ENCODE measurements around the gene MAB21L3. TPM values are rescaled to one million over a fixed set of nuclear protein-coding genes. Genes with fewer than 3 reads are reported as not detected.

Gene MAB21L3
- total RNA-seq (2022) (2.5 and 2.8 TPM in 2 replicates), Bru-seq, nascent RNA (percentile 82 among the genes with signal in this experiment), BruChase-seq, experiment 1, labeled RNA remaining after a 6-hour chase (percentile 81 among the genes with signal in this experiment), BruChase-seq, experiment 2, labeled RNA remaining after a 2-hour chase (percentile 84 among the genes with signal in this experiment)
- long read RNA-seq: 0 reads

GRCh38 chr1:116110567-116111523 is at the start of gene MAB21L3:
MAB21L3 (plus strand) TSS chr1:116111399; CDS start chr1:116112616, 1,217 bp downstream.
- H3K4me3 Mint-ChIP-seq (ENCODE audit: unreplicated experiment): peak within 1 kb of the TSS; percentile 5
- ChIA-PET CTCF (interaction anchor here (0.7 to 1.5 kb wide), 4 partner anchors 14 to 375 kb away, joined by 3 to 8 read pairs (median 4); no protein-coding TSS in a partner anchor), POLR2A (interaction anchor here (0.6 to 2.3 kb wide), 10 partner anchors 9 to 1329 kb away, joined by 3 to 11 read pairs (median 4); no protein-coding TSS in a partner anchor)
- intact Hi-C loops (cut with micrococcal nuclease): no loop called here
- BruUV-seq (replicated peaks): no TSS peak
- no peaks in the 10 kb centered on the region for H3K36me3 Mint-ChIP-seq (ENCODE audit: insufficient read depth, unreplicated experiment)
- peaks cover 33% of the 10 kb centered on the region for H3K4me1 Mint-ChIP-seq (ENCODE audit: insufficient read depth, unreplicated experiment)
- H3K27me3 Mint-ChIP-seq (ENCODE audit: insufficient read depth, unreplicated experiment): no peaks in the 10 kb centered on the region
- H3K27ac Mint-ChIP-seq (ENCODE audit: low read depth, unreplicated experiment): peak within 1 kb of the TSS; percentile 86
- no peak for TF ChIP-seq CTCF (IDR thresholded peaks at IDR 0.05; ENCODE audit: unreplicated experiment)
- DNase-seq (ENCODE audit: unreplicated experiment): peak; percentile 60
- no peaks in the 10 kb centered on the region for H3K9me3 Mint-ChIP-seq (ENCODE audit: unreplicated experiment)

- BruUV-seq (replicated peaks): no TSS peak
- no peak overlapping the region for H3K4me3 Mint-ChIP-seq (ENCODE audit: unreplicated experiment)
- intact Hi-C loops (cut with micrococcal nuclease): no loop called here
- peaks cover 26% of the 10 kb centered on the region for H3K4me1 Mint-ChIP-seq (ENCODE audit: insufficient read depth, unreplicated experiment)
- H3K36me3 Mint-ChIP-seq (ENCODE audit: insufficient read depth, unreplicated experiment): peaks cover 50% of the 10 kb centered on the region
- H3K9me3 Mint-ChIP-seq (ENCODE audit: unreplicated experiment): no peaks in the 10 kb centered on the region
- no peak for TF ChIP-seq CTCF (IDR thresholded peaks at IDR 0.05; ENCODE audit: unreplicated experiment)
- peak overlapping the region; percentile 4 for H3K27ac Mint-ChIP-seq (ENCODE audit: low read depth, unreplicated experiment)
- ChIA-PET POLR2A (interaction anchor here (0.6 kb wide), 1 partner anchor 15 kb away, joined by 4 read pairs; no protein-coding TSS in a partner anchor), CTCF (no interaction called here)
- no peak for DNase-seq (ENCODE audit: unreplicated experiment)
- no peaks in the 10 kb centered on the region for H3K27me3 Mint-ChIP-seq (ENCODE audit: insufficient read depth, unreplicated experiment)
Measured at GRCh38 chr1:116062201-116062600, 49.0 kb upstream of the MAB21L3 start.

- Mint-ChIP-seq H3K9me3 (ENCODE audit: unreplicated experiment) (no peaks in the 10 kb centered on the region), H3K36me3 (ENCODE audit: insufficient read depth, unreplicated experiment) (peaks cover 53% of the 10 kb centered on the region), H3K27me3 (ENCODE audit: insufficient read depth, unreplicated experiment) (no peaks in the 10 kb centered on the region), H3K27ac (ENCODE audit: low read depth, unreplicated experiment) (peak overlapping the region; percentile 97), H3K4me1 (ENCODE audit: insufficient read depth, unreplicated experiment) (peaks cover 41% of the 10 kb centered on the region), H3K4me3 (ENCODE audit: unreplicated experiment) (no peak overlapping the region)
- BruUV-seq (replicated peaks): no TSS peak
- ChIA-PET CTCF (no interaction called here), POLR2A (no interaction called here)
- no peak for TF ChIP-seq CTCF (IDR thresholded peaks at IDR 0.05; ENCODE audit: unreplicated experiment)
- intact Hi-C loops (cut with micrococcal nuclease): no loop called here
- peak; percentile 20 for DNase-seq (ENCODE audit: unreplicated experiment)
Measured at GRCh38 chr1:116064616-116065015, 46.6 kb upstream of the MAB21L3 start.

All from MCF 10A (cell line).